ENCODE results near the gene CDC45. TPM values are rescaled to one million over a fixed set of nuclear protein-coding genes. Genes with fewer than 3 reads are reported as not detected.
A peak's percentile ranks its signal among the peaks of the same experiment; 100 is the strongest.

Gene CDC45
- total and polyA plus RNA-seq, 2 of the 13 experiments (the other 11 are each of a cell fraction or from before 2014, with no cell fraction given): 14.4 to 36.3 TPM

GRCh38 chr22:19432133-19432851, 47.4 kb upstream of the CDC45 start, which contains the start of gene MRPL40 (continued):
- peak; percentile 91; the same call in 1 of the 2 replicates for TF ChIP-seq ZNF34 (CRISPR knock-in tag; IDR thresholded peaks at IDR 0.05; ENCODE audit: borderline replicate concordance)
- peak; percentile 65; the same call in 1 of the 2 replicates for TF ChIP-seq ZNF142 (CRISPR knock-in tag; IDR thresholded peaks at IDR 0.05)
- TF ChIP-seq LRRFIP1 (CRISPR knock-in tag; conservative IDR thresholded peaks at IDR 0.05): no peak
- no peak for TF ChIP-seq ZNF510 (CRISPR knock-in tag; IDR thresholded peaks at IDR 0.05; ENCODE audit: low read depth)
- peak; percentile 98 for TF ChIP-seq FOXO4 (CRISPR knock-in tag; conservative IDR thresholded peaks at IDR 0.05)
- 0 out of 2 replicates have a peak, but pooled peaks have one; percentile 35 for TF ChIP-seq PCBP1 (IDR thresholded peaks at IDR 0.05; ENCODE audit: borderline replicate concordance, low read depth, low read length)
- peak; percentile 54 for TF ChIP-seq SRSF1 (optimal IDR thresholded peaks at IDR 0.05; ENCODE audit: low read depth, low read length)
- peak; percentile 96; the same call in 1 of the 2 replicates for TF ChIP-seq ZNF234 (CRISPR knock-in tag; conservative IDR thresholded peaks at IDR 0.05)
- 0 out of 2 replicates have a peak, but pooled peaks have one; percentile 64 for TF ChIP-seq PRDM15 (CRISPR knock-in tag; IDR thresholded peaks at IDR 0.05)
- TF ChIP-seq ZSCAN5A (CRISPR knock-in tag; IDR thresholded peaks at IDR 0.05; ENCODE audit: borderline replicate concordance): peak; percentile 87
- peak; percentile 41 for TF ChIP-seq NFYB (CRISPR knock-in tag; IDR thresholded peaks at IDR 0.05)
- TF ChIP-seq ATF7-NPFF (CRISPR knock-in tag; IDR thresholded peaks at IDR 0.05; ENCODE audit: low read depth): peak; percentile 93

All from HepG2 (cell line).